Progenitor cell of endocrine pancreas (in vitro differentiated cells): ENCODE results near the gene RAC3. TPM values are rescaled to one million over a fixed set of nuclear protein-coding genes. Genes with fewer than 3 reads are reported as not detected.

Source experiments
- DNase-seq: peaks from one replicate; pipeline ENCODE4 v3.0.0; 2021; ENCODE audit warnings: low spot score; ENCODE audit not compliant: unreplicated experiment
- H3K27ac Mint-ChIP-seq: 2 replicates; pipeline ENCODE4 v1.8.0; 2021; ENCODE audit warnings: mild to moderate bottlenecking, moderate library complexity, mixed read lengths
- H3K27me3 Mint-ChIP-seq: 2 replicates; pipeline ENCODE4 v1.8.0; 2021; ENCODE audit warnings: mixed read lengths
- H3K36me3 Mint-ChIP-seq: 2 replicates; pipeline ENCODE4 v1.8.0; 2022; ENCODE audit warnings: mixed read lengths; ENCODE audit not compliant: insufficient read depth
- H3K4me1 Mint-ChIP-seq: 2 replicates; pipeline ENCODE4 v1.8.0; 2021; ENCODE audit warnings: low read depth, mixed read lengths
- H3K4me3 Mint-ChIP-seq: 2 replicates; pipeline ENCODE4 v1.8.0; 2021; ENCODE audit warnings: low read depth, mild to moderate bottlenecking, moderate library complexity, mixed read lengths
- H3K9me3 Mint-ChIP-seq: 2 replicates; pipeline ENCODE4 v1.8.0; 2021; ENCODE audit warnings: low read depth, mixed read lengths
- total RNA-seq: library from RNA; stranded (reverse); gene quantifications from 2 replicates; pipeline ENCODE4 v1.2.1, GENCODE V29; 2021
- TF ChIP-seq, protein P1 (sequence below): fragments of 200-600 bp; sonication (generic); IDR thresholded peaks from one replicate; pipeline ENCODE4 v1.5.0; 2021; ENCODE audit warnings: antibody characterized with exemption, mild to moderate bottlenecking; ENCODE audit not compliant: unreplicated experiment

Gene RAC3
- total RNA-seq, 1 donor from 2014 or later: 25.2 TPM

DNA sequence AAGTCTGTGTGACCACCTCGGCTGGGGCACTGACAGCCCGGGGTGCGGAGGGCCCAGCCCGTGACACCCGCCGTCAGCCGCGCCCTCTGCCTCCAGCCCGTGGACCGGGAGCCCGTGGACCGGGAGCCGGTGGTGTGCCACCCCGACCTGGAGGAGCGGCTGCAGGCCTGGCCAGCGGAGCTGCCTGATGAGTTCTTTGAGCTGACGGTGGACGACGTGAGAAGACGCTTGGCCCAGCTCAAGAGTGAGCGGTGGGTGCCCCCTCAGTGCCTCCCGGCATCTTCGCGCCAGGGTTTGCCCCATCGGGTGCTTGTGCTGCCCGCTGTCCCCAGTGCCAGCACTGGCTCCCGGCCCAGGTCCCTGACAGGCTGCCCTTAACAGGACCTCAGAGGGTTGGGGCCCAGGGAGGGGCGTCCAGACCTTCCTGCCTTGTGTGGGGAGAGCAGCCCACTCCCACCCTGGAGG, 22.5 kb upstream of the RAC3 start:
- Mint-ChIP-seq H3K27me3 (no peaks in the 10 kb centered on the region), H3K9me3 (no peaks in the 10 kb centered on the region), H3K4me3 (no peak overlapping the region), H3K4me1 (no peaks in the 10 kb centered on the region), H3K36me3 (no peaks in the 10 kb centered on the region), H3K27ac (no peak overlapping the region)
- TF ChIP-seq, protein P1, sequence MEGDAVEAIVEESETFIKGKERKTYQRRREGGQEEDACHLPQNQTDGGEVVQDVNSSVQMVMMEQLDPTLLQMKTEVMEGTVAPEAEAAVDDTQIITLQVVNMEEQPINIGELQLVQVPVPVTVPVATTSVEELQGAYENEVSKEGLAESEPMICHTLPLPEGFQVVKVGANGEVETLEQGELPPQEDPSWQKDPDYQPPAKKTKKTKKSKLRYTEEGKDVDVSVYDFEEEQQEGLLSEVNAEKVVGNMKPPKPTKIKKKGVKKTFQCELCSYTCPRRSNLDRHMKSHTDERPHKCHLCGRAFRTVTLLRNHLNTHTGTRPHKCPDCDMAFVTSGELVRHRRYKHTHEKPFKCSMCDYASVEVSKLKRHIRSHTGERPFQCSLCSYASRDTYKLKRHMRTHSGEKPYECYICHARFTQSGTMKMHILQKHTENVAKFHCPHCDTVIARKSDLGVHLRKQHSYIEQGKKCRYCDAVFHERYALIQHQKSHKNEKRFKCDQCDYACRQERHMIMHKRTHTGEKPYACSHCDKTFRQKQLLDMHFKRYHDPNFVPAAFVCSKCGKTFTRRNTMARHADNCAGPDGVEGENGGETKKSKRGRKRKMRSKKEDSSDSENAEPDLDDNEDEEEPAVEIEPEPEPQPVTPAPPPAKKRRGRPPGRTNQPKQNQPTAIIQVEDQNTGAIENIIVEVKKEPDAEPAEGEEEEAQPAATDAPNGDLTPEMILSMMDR: no peak
- no peak for DNase-seq

DNA sequence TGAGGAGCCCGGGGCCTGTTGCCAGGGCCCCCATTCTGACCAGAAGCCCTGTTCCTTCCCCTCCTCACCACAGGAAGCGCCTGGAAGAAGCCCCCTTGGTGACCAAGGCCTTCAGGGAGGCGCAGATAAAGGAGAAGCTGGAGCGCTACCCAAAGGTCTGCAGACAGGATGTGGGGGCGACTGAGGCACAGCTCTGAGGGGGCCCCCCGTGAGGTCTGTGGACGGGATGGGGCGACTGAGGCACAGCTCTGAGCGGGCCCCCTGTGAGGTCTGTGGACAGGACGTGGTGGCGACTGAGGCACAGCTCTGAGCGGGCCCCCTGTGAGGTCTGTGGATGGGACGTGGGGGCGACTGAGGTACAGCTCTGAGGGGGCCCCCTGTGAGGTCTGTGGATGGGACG, 22.1 kb upstream of the RAC3 start:
- Mint-ChIP-seq H3K27ac (no peak overlapping the region), H3K9me3 (no peaks in the 10 kb centered on the region), H3K4me3 (no peak overlapping the region), H3K36me3 (no peaks in the 10 kb centered on the region), H3K27me3 (no peaks in the 10 kb centered on the region), H3K4me1 (no peaks in the 10 kb centered on the region)
- TF ChIP-seq, protein P1: no peak
- DNase-seq: no peak

DNA sequence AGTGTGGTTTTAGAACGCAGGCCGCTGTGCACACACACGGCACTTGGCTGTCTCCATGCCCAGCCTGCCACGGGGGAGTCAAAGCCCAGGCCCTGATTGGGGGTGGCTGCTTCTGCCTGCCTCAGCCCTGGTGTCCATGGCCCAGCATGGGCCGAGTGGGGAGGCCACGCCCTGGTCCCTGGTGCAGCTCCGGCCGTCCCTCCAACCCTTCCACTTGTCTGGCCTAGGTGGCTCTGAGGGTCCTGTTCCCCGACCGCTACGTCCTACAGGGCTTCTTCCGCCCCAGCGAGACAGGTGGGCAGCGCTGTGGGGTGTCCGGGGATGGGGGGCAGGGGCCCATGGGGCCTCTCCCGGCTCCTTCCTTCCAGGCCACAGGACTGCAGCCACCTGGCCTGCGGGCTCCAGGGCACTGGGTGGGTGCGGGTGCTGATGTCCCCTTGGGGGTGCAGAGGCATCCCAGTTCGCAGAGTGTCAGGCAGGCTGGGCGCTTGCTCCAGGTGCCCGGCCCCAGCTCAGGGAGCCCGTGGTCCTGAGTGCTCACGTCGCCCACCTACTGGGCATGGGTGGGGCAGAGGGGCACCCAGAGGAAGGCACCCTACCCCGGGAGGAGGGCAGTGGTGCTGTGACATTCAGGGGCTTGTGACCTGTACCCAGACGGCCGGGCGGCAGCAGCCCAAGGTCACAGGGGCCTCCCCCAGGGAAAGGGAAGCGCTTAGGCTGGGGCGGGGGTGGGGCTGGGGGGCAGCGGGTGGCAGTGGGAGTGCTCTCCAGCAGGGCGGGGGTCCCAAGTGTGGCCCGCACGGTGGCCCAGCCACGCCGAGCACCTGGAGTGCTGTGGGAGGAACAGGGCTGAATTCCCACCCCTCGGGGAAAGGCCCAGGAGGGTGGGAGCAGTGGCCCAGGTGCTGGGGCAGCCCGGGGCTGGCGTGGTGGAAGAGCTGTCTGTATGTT, 20.6 kb upstream of the RAC3 start:
- Mint-ChIP-seq H3K27ac (no peak overlapping the region), H3K4me1 (no peaks in the 10 kb centered on the region), H3K36me3 (no peaks in the 10 kb centered on the region), H3K4me3 (no peak overlapping the region), H3K27me3 (no peaks in the 10 kb centered on the region), H3K9me3 (no peaks in the 10 kb centered on the region)
- TF ChIP-seq, protein P1: no peak
- DNase-seq: no peak

DNA sequence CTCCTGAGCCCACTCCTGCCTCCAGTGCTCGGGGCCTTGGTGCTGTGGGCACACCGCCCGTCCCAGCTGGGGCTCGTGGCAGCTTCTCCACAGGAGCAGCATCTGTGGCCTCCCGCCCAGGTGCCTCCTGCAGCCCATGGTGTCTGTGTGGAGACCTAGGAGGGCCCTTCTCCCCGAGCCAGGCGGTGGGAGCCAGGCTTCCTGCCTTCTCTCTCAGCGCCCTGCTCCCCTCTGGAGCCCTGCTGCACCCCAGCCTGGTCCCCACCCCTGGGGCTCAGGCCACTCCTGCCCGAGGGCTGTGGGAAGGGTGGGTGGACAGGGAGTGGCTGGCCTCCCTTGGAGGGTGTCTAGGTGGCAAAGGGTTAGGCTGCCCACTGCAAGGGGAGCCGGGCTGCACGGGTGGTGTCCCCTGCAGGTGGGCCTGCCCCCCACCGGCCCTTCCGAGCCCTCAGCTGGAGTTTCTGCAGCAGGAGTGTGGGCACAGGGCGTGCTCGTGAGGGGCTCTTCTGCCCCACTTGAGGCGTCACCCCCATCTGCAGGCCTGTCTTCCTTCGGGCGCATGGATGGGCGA, 19.8 kb upstream of the RAC3 start:
- H3K9me3 Mint-ChIP-seq: no peaks in the 10 kb centered on the region
- H3K4me3 Mint-ChIP-seq: no peak overlapping the region
- TF ChIP-seq, protein P1: no peak
- no peak overlapping the region for H3K27ac Mint-ChIP-seq
- no peaks in the 10 kb centered on the region for H3K4me1 Mint-ChIP-seq
- DNase-seq: no peak
- no peaks in the 10 kb centered on the region for H3K27me3 Mint-ChIP-seq
- H3K36me3 Mint-ChIP-seq: no peaks in the 10 kb centered on the region

DNA sequence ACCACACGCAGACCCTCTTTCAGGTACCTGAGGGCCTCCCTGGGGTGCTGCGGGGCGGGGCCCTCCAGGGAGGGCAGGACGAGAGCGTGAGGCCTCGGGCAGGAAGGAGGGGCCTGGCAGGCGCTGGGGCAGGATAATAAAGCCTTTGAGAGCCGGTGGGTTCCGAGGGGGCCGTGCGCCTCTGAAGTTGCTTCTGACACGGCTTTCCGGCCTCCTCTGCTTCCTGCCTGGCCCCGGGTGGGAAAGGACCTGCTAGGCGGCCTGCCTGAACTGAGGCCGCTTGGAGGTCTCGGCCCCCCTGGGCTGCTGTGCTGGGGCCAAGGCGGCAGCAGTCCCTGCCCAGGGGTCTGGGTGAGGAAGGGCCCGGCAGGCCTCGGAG, 19.2 kb upstream of the RAC3 start:
- Mint-ChIP-seq H3K9me3 (no peaks in the 10 kb centered on the region), H3K36me3 (no peaks in the 10 kb centered on the region), H3K27me3 (no peaks in the 10 kb centered on the region), H3K4me3 (no peak overlapping the region), H3K4me1 (no peaks in the 10 kb centered on the region), H3K27ac (no peak overlapping the region)
- TF ChIP-seq, protein P1: no peak
- no peak for DNase-seq
